Measurements from ENCODE around the gene MYBPC2. TPM values are rescaled to one million over a fixed set of nuclear protein-coding genes. Genes with fewer than 3 reads are reported as not detected.
"Not testable (repeated sequence)": the region's sequence is repeated elsewhere in the genome, so short reads cannot be mapped to it uniquely, and the experiment has no call there.

Gene MYBPC2
- total RNA-seq, 1 donor from 2014 or later, result not detected

DNA sequence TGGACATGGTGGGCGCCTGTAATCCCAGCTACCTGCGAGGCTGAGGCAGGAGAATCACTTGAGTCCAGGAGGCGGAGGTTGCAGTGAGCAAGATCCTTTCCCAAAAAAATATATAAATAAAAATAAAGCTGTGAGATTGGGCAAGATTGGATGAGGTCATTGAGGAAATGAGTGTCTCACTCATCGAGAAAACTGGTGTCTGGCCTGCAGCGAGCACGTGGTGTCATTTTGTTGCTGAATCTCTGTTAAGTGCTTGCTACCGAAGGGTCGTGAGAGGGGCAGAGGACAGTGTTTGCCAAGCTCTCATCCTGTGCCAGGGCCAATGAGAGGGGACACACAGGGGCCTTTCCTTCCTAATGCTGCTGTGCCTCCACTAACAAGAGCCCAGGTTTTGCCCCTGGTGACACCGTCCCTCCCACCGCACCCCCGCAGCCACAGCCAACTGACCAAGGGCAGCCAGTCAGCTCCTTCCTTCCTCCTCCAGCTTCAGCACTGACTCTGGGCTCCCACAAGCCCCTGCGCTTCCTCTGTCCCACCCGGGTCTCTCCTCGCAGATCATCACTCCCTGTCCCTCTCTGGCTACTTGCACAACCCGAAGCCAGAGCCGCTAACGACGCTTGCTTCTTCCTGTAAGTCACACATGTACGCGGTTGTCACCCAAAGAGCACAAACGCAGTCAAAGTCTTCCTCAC lies 45.4 kb upstream of the MYBPC2 start:
- H3K27me3 ChIP-seq (ENCODE audit: low read depth), result no peaks in the 10 kb centered on the region
- intact Hi-C loops (cut with micrococcal nuclease), result no loop called here
- peaks cover 6% of the 10 kb centered on the region for H3K36me3 ChIP-seq
- TF ChIP-seq, protein P1, sequence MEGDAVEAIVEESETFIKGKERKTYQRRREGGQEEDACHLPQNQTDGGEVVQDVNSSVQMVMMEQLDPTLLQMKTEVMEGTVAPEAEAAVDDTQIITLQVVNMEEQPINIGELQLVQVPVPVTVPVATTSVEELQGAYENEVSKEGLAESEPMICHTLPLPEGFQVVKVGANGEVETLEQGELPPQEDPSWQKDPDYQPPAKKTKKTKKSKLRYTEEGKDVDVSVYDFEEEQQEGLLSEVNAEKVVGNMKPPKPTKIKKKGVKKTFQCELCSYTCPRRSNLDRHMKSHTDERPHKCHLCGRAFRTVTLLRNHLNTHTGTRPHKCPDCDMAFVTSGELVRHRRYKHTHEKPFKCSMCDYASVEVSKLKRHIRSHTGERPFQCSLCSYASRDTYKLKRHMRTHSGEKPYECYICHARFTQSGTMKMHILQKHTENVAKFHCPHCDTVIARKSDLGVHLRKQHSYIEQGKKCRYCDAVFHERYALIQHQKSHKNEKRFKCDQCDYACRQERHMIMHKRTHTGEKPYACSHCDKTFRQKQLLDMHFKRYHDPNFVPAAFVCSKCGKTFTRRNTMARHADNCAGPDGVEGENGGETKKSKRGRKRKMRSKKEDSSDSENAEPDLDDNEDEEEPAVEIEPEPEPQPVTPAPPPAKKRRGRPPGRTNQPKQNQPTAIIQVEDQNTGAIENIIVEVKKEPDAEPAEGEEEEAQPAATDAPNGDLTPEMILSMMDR (IDR thresholded peaks at IDR 0.05; ENCODE audit: borderline replicate concordance), result no peak
- H3K9me3 ChIP-seq (replicated peaks), result no peaks in the 10 kb centered on the region
- no peak overlapping the region for H3K27ac ChIP-seq (replicated peaks)
- no peak overlapping the region for H3K4me3 ChIP-seq
- H3K4me1 ChIP-seq, result peaks cover 21% of the 10 kb centered on the region
- no peak for DNase-seq

- TF ChIP-seq, protein P1 (IDR thresholded peaks at IDR 0.05; ENCODE audit: borderline replicate concordance), result no peak
- intact Hi-C loops (cut with micrococcal nuclease), result no loop called here
- H3K4me1 ChIP-seq, result peaks cover 21% of the 10 kb centered on the region
- H3K27me3 ChIP-seq (ENCODE audit: low read depth), result no peaks in the 10 kb centered on the region
- peaks cover 3% of the 10 kb centered on the region for H3K36me3 ChIP-seq
- H3K4me3 ChIP-seq, result no peak overlapping the region
- no peaks in the 10 kb centered on the region for H3K9me3 ChIP-seq (replicated peaks)
- no peak for DNase-seq
- H3K27ac ChIP-seq (replicated peaks), result no peak overlapping the region
Measured at GRCh38 chr19:50387868-50388245, 44.8 kb upstream of the MYBPC2 start.

GRCh38 chr19:50390295-50390694 lies 42.4 kb upstream of the MYBPC2 start:
- DNase-seq; intact Hi-C loops (cut with micrococcal nuclease); H3K9me3 ChIP-seq (replicated peaks): not testable (repeated sequence)

GRCh38 chr19:50390952-50391351 lies 41.7 kb upstream of the MYBPC2 start:
- H3K4me3 ChIP-seq; intact Hi-C loops (cut with micrococcal nuclease); DNase-seq; H3K4me1 ChIP-seq; H3K36me3 ChIP-seq; H3K9me3 ChIP-seq (replicated peaks); H3K27ac ChIP-seq (replicated peaks); H3K27me3 ChIP-seq (ENCODE audit: low read depth): not testable (repeated sequence)

More at GRCh38 chr19:50390295-50390694, 42.4 kb upstream of the MYBPC2 start:
- not testable (repeated sequence) for H3K4me3 ChIP-seq; H3K27me3 ChIP-seq (ENCODE audit: low read depth); H3K4me1 ChIP-seq; H3K36me3 ChIP-seq; H3K27ac ChIP-seq (replicated peaks)

DNA sequence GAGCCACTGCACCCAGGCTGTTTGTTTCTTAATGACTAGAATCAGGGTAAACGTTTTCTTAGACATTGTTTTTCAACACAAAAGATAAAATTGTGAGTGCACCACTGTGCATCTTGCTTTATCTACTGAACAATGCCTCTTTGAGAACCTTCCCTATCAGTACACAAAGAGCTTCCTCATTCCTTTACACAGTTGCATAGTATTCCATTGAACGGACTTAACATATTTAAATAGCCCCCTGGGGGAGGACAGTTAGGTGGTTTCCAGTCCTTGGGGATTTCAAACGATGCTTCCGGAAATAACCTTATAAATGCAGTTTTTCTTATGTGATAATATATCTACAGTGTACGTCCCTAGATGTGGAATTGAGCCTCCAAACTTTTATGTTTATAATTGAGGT lies 39.9 kb upstream of the MYBPC2 start:
- Histone ChIP-seq H3K27ac (replicated peaks) (no peak overlapping the region), H3K4me3 (no peak overlapping the region), H3K36me3 (no peaks in the 10 kb centered on the region), H3K4me1 (no peaks in the 10 kb centered on the region), H3K9me3 (replicated peaks) (no peaks in the 10 kb centered on the region), H3K27me3 (ENCODE audit: low read depth) (no peaks in the 10 kb centered on the region)
- intact Hi-C loops (cut with micrococcal nuclease), result no loop called here
- DNase-seq, result no peak
- TF ChIP-seq, protein P1 (IDR thresholded peaks at IDR 0.05; ENCODE audit: borderline replicate concordance), result no peak

DNA sequence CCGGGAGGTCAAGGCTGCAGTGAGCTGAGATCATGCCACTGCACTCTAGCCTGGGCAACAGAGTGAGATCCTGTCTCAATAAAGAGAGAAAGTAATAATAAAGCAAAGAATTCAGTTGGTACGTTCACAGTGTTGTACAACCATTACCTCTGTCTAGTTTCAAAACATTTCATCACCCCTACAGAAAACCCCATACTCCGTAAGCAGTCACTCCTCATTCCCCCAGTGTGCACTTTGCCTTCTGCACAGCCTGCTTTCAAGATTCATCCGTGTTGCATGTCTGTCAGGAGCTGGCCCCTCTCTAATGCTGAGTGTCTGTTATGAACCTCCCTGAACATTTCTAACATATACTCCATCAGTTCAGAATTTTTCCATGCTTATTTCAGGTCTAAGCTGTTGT lies 39.1 kb upstream of the MYBPC2 start:
- Histone ChIP-seq H3K27me3 (ENCODE audit: low read depth) (no peaks in the 10 kb centered on the region), H3K4me3 (no peak overlapping the region), H3K4me1 (no peaks in the 10 kb centered on the region), H3K36me3 (no peaks in the 10 kb centered on the region), H3K27ac (replicated peaks) (no peak overlapping the region), H3K9me3 (replicated peaks) (no peaks in the 10 kb centered on the region)
- no peak for DNase-seq
- TF ChIP-seq, protein P1 (IDR thresholded peaks at IDR 0.05; ENCODE audit: borderline replicate concordance), result no peak
- intact Hi-C loops (cut with micrococcal nuclease), result no loop called here
